Measurements from ENCODE around the gene TANC1.

The TANC1 gene

DNA sequence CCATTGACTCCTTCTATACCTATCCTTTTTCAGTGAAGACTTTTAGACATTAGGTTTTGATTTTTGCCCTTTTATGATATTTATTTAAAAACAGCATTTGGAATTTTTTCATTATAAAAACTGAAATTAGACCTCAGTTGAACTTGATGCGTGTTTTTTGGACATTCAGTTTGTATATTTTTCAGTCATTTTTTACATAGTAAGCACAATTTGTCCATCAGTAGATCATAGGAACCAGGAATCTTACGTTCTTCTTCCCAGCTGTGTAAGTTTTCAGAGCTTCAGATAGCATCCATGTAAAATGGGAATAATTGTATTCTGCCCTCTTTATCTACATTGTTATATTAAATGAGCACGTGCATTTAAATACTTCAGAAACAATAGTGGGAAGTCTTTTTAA, 208.9 kb downstream of the TANC1 start:
- H3K9me3 ChIP-seq (ENCODE audit: control insufficient read depth, low read depth, low read length) = no peaks in the 10 kb centered on the region
- no peak overlapping the region for H3K9ac ChIP-seq (ENCODE audit: low read length)
- H3K27ac ChIP-seq (ENCODE audit: low read length) = no peak overlapping the region

DNA sequence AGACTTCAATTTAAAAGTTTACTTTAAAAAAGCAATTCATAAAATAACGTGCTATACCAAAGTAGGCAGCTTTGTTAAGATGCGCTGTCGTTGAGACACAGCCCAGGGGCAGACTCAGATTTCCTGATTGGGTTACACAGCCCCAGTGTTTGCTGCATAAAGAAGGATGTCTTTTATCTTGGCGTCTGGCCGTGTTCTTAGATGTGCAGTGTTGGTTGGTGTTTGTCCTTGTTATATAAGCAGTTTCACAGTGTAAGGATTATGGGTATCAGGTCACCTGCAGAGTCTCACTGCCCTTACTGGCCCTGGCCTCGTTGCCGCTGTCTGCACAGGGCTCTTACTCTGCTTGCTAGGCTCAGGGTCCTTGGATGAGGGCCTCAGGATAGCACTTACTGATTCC, 209.5 kb downstream of the TANC1 start:
- Histone ChIP-seq H3K27me3 (ENCODE audit: control insufficient read depth, insufficient read depth, low read length) (no peaks in the 10 kb centered on the region), H3K27ac (ENCODE audit: low read length) (no peak overlapping the region), H3K36me3 (ENCODE audit: control insufficient read depth, low read depth, low read length) (no peaks in the 10 kb centered on the region), H3K9me3 (ENCODE audit: control insufficient read depth, low read depth, low read length) (no peaks in the 10 kb centered on the region), H3K4me1 (ENCODE audit: control insufficient read depth, low read depth, low read length) (no peaks in the 10 kb centered on the region), H3K9ac (ENCODE audit: low read length) (no peak overlapping the region), H3K4me3 (ENCODE audit: low read length) (no peak overlapping the region)

More for the DNA sequence above, 208.9 kb downstream of the TANC1 start:
- no peaks in the 10 kb centered on the region for H3K27me3 ChIP-seq (ENCODE audit: control insufficient read depth, insufficient read depth, low read length)
- no peaks in the 10 kb centered on the region for H3K4me1 ChIP-seq (ENCODE audit: control insufficient read depth, low read depth, low read length)
- H3K36me3 ChIP-seq (ENCODE audit: control insufficient read depth, low read depth, low read length) = no peaks in the 10 kb centered on the region
- H3K4me3 ChIP-seq (ENCODE audit: low read length) = no peak overlapping the region

DNA sequence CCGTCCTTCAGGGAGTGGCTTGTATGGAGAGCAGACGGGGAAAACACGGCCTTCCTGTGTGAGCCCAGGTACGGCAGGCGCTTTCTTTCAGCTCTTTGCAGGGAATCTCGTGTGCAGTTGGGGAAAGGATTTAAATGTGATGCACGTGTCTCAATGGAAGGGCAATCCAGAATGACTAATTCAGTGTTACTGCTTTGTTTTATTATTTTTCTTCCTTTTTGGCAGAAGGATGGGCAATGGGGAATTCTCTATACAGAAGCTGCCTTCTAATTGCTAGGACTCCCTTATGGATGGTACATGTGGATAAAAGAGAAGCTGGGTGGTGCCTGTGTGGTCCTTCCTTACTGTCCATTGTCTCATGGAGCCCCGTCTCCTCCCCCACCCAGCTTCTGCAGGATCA, 210.7 kb downstream of the TANC1 start:
- H3K4me3 ChIP-seq (ENCODE audit: low read length) = no peak overlapping the region
- H3K27ac ChIP-seq (ENCODE audit: low read length) = no peak overlapping the region
- no peak overlapping the region for H3K9ac ChIP-seq (ENCODE audit: low read length)
- no peaks in the 10 kb centered on the region for H3K36me3 ChIP-seq (ENCODE audit: control insufficient read depth, low read depth, low read length)
- H3K4me1 ChIP-seq (ENCODE audit: control insufficient read depth, low read depth, low read length) = no peaks in the 10 kb centered on the region
- H3K27me3 ChIP-seq (ENCODE audit: control insufficient read depth, insufficient read depth, low read length) = no peaks in the 10 kb centered on the region
- no peaks in the 10 kb centered on the region for H3K9me3 ChIP-seq (ENCODE audit: control insufficient read depth, low read depth, low read length)

GRCh38 chr2:159179696-159180095, 211.3 kb downstream of the TANC1 start:
- no peaks in the 10 kb centered on the region for H3K27me3 ChIP-seq (ENCODE audit: control insufficient read depth, insufficient read depth, low read length)
- no peak overlapping the region for H3K27ac ChIP-seq (ENCODE audit: low read length)
- H3K9me3 ChIP-seq (ENCODE audit: control insufficient read depth, low read depth, low read length) = no peaks in the 10 kb centered on the region
- no peaks in the 10 kb centered on the region for H3K4me1 ChIP-seq (ENCODE audit: control insufficient read depth, low read depth, low read length)
- no peak overlapping the region for H3K9ac ChIP-seq (ENCODE audit: low read length)
- H3K4me3 ChIP-seq (ENCODE audit: low read length) = no peak overlapping the region
- no peaks in the 10 kb centered on the region for H3K36me3 ChIP-seq (ENCODE audit: control insufficient read depth, low read depth, low read length)

DNA sequence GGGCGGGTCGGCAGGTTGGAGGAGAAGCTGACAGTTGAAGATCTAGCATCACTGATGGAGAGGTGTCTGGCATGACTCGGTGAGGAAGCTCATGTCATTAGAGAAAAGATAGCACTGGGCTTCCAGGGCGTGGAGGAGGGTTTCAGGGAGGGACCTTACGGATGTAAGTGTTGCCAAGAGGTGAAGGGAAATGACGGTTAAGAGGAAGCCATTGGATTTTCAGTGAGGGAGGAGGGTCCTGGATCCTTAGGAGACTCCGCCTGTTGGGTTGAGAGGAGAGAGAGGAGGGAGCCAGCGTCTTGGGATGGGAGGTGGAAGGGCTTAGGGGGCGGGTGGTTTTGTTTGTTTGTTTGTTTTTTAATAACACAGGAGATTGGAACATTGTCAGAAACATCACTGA, 214.9 kb downstream of the TANC1 start:
- Histone ChIP-seq H3K27ac (ENCODE audit: low read length) (no peak overlapping the region), H3K4me3 (ENCODE audit: low read length) (no peak overlapping the region), H3K9me3 (ENCODE audit: control insufficient read depth, low read depth, low read length) (no peaks in the 10 kb centered on the region), H3K4me1 (ENCODE audit: control insufficient read depth, low read depth, low read length) (no peaks in the 10 kb centered on the region), H3K27me3 (ENCODE audit: control insufficient read depth, insufficient read depth, low read length) (no peaks in the 10 kb centered on the region), H3K36me3 (ENCODE audit: control insufficient read depth, low read depth, low read length) (no peaks in the 10 kb centered on the region), H3K9ac (ENCODE audit: low read length) (no peak overlapping the region)

DNA sequence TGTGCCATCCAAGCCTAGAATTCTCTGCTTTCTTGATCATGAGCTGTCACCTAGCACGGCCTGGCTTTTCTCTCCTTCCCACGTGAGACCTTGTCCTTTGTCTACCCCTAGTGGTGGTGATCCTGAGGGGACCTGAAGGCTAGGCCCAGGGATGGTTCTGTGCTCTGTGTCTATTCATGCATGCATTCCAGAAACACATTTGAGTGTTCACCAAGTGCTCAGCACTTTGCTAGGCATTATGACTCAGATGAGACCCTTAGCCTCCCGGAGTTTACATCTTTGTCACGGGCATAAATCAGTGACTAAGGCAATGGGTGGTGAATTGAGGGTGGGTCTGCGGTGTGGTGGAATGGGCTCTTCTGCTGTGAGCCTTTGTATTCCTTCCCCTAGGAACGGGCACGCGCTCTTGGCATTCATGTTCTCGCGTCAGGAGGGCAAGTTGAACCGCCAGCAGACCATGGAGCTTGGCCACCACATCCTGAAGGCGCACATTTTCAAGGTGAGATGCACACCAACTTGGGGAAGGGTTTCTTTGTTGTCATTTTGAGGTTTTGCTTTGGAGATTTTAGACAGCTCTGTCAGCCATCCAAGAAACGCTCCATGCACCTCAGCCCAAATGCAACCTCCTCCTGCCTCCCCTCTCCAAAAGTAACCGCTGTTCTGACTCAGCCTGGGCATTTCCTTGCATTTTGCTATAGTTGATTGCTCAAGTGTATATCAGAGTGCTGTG, 217.1 kb downstream of the TANC1 start:
- Histone ChIP-seq H3K27me3 (ENCODE audit: control insufficient read depth, insufficient read depth, low read length) (no peaks in the 10 kb centered on the region), H3K4me1 (ENCODE audit: control insufficient read depth, low read depth, low read length) (no peaks in the 10 kb centered on the region), H3K27ac (ENCODE audit: low read length) (no peak overlapping the region), H3K9me3 (ENCODE audit: control insufficient read depth, low read depth, low read length) (no peaks in the 10 kb centered on the region), H3K36me3 (ENCODE audit: control insufficient read depth, low read depth, low read length) (no peaks in the 10 kb centered on the region), H3K9ac (ENCODE audit: low read length) (no peak overlapping the region), H3K4me3 (ENCODE audit: low read length) (no peak overlapping the region)

- no peaks in the 10 kb centered on the region for H3K27me3 ChIP-seq (ENCODE audit: control insufficient read depth, insufficient read depth, low read length)
- no peak overlapping the region for H3K27ac ChIP-seq (ENCODE audit: low read length)
- H3K36me3 ChIP-seq (ENCODE audit: control insufficient read depth, low read depth, low read length) = no peaks in the 10 kb centered on the region
- no peak overlapping the region for H3K9ac ChIP-seq (ENCODE audit: low read length)
- no peaks in the 10 kb centered on the region for H3K9me3 ChIP-seq (ENCODE audit: control insufficient read depth, low read depth, low read length)
- H3K4me1 ChIP-seq (ENCODE audit: control insufficient read depth, low read depth, low read length) = no peaks in the 10 kb centered on the region
- no peak overlapping the region for H3K4me3 ChIP-seq (ENCODE audit: low read length)
Measured at GRCh38 chr2:159186462-159186861, 218.0 kb downstream of the TANC1 start.

- Histone ChIP-seq H3K9me3 (ENCODE audit: control insufficient read depth, low read depth, low read length) (no peaks in the 10 kb centered on the region), H3K27ac (ENCODE audit: low read length) (no peak overlapping the region), H3K4me1 (ENCODE audit: control insufficient read depth, low read depth, low read length) (no peaks in the 10 kb centered on the region), H3K9ac (ENCODE audit: low read length) (no peak overlapping the region), H3K27me3 (ENCODE audit: control insufficient read depth, insufficient read depth, low read length) (no peaks in the 10 kb centered on the region), H3K36me3 (ENCODE audit: control insufficient read depth, low read depth, low read length) (no peaks in the 10 kb centered on the region), H3K4me3 (ENCODE audit: low read length) (no peak overlapping the region)
Measured at GRCh38 chr2:159187106-159187505, 218.7 kb downstream of the TANC1 start.

GRCh38 chr2:159188449-159188848, 220.0 kb downstream of the TANC1 start:
- no peak overlapping the region for H3K9ac ChIP-seq (ENCODE audit: low read length)
- H3K4me3 ChIP-seq (ENCODE audit: low read length) = no peak overlapping the region
- no peaks in the 10 kb centered on the region for H3K4me1 ChIP-seq (ENCODE audit: control insufficient read depth, low read depth, low read length)
- no peak overlapping the region for H3K27ac ChIP-seq (ENCODE audit: low read length)
- H3K27me3 ChIP-seq (ENCODE audit: control insufficient read depth, insufficient read depth, low read length) = no peaks in the 10 kb centered on the region
- no peaks in the 10 kb centered on the region for H3K9me3 ChIP-seq (ENCODE audit: control insufficient read depth, low read depth, low read length)
- H3K36me3 ChIP-seq (ENCODE audit: control insufficient read depth, low read depth, low read length) = no peaks in the 10 kb centered on the region

DNA sequence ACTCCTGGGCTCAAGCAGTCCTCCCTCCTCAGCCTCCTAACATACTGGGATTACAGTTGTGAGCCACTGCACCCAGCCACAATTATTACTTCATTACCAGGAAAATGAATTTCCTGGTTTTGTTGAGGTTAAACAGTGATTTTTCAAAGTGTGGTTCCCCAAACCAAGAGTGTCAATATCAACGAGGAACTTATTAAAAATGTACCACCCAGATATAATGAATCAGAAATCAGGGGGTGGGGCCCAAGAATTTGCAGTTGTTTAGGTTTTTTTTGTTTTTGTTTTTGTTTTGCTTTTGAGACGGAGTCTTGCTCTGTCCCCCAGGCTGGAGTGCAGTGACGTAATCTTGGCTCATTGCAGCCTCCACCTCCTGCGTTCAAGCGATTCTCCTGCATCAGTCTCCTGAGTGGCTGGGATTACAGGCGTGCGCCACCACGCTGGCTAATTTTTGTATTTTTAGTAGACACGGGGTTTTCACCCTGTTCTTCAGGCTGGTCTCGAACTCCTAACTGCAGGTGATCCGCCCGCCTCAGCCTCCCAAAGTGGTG, 224.0 kb downstream of the TANC1 start:
- H3K9ac ChIP-seq (ENCODE audit: low read length) = no peak overlapping the region
- no peak overlapping the region for H3K27ac ChIP-seq (ENCODE audit: low read length)
- no peaks in the 10 kb centered on the region for H3K27me3 ChIP-seq (ENCODE audit: control insufficient read depth, insufficient read depth, low read length)
- no peaks in the 10 kb centered on the region for H3K4me1 ChIP-seq (ENCODE audit: control insufficient read depth, low read depth, low read length)
- no peak overlapping the region for H3K4me3 ChIP-seq (ENCODE audit: low read length)
- H3K36me3 ChIP-seq (ENCODE audit: control insufficient read depth, low read depth, low read length) = no peaks in the 10 kb centered on the region
- H3K9me3 ChIP-seq (ENCODE audit: control insufficient read depth, low read depth, low read length) = no peaks in the 10 kb centered on the region

- Histone ChIP-seq H3K9me3 (ENCODE audit: control insufficient read depth, low read depth, low read length) (no peaks in the 10 kb centered on the region), H3K4me3 (ENCODE audit: low read length) (no peak overlapping the region), H3K9ac (ENCODE audit: low read length) (no peak overlapping the region), H3K4me1 (ENCODE audit: control insufficient read depth, low read depth, low read length) (no peaks in the 10 kb centered on the region), H3K27ac (ENCODE audit: low read length) (no peak overlapping the region), H3K36me3 (ENCODE audit: control insufficient read depth, low read depth, low read length) (no peaks in the 10 kb centered on the region), H3K27me3 (ENCODE audit: control insufficient read depth, insufficient read depth, low read length) (no peaks in the 10 kb centered on the region)
Measured at GRCh38 chr2:159193791-159194190, 225.4 kb downstream of the TANC1 start.

GRCh38 chr2:159194241-159194640, 225.8 kb downstream of the TANC1 start:
- Histone ChIP-seq H3K27me3 (ENCODE audit: control insufficient read depth, insufficient read depth, low read length) (no peaks in the 10 kb centered on the region), H3K9ac (ENCODE audit: low read length) (no peak overlapping the region), H3K9me3 (ENCODE audit: control insufficient read depth, low read depth, low read length) (no peaks in the 10 kb centered on the region), H3K27ac (ENCODE audit: low read length) (no peak overlapping the region), H3K36me3 (ENCODE audit: control insufficient read depth, low read depth, low read length) (no peaks in the 10 kb centered on the region), H3K4me1 (ENCODE audit: control insufficient read depth, low read depth, low read length) (no peaks in the 10 kb centered on the region), H3K4me3 (ENCODE audit: low read length) (no peak overlapping the region)

Measured in iPS-18a (cell line).